Stimulated activated CD8-positive, alpha-beta memory T cell treated with anti-CD3 and anti-CD28 coated beads, Interleukin-7, amount 100 ng/mL, for 48 hours (primary cell): Measurements from ENCODE around the gene GPC1.
"Not testable (repeated sequence)": the region's sequence is repeated elsewhere in the genome, so short reads cannot be mapped to it uniquely, and the experiment has no call there.

ENCODE experiments used
- DNase-seq, 2 donors: peaks; one replicate each; pipeline ENCODE4 v3.0.0-alpha.2; 2020; ENCODE audit warnings: low read depth in 1 of 2; ENCODE audit errors: extremely low read depth in 1 of 2

The GPC1 gene, protein sequence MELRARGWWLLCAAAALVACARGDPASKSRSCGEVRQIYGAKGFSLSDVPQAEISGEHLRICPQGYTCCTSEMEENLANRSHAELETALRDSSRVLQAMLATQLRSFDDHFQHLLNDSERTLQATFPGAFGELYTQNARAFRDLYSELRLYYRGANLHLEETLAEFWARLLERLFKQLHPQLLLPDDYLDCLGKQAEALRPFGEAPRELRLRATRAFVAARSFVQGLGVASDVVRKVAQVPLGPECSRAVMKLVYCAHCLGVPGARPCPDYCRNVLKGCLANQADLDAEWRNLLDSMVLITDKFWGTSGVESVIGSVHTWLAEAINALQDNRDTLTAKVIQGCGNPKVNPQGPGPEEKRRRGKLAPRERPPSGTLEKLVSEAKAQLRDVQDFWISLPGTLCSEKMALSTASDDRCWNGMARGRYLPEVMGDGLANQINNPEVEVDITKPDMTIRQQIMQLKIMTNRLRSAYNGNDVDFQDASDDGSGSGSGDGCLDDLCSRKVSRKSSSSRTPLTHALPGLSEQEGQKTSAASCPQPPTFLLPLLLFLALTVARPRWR

DNA sequence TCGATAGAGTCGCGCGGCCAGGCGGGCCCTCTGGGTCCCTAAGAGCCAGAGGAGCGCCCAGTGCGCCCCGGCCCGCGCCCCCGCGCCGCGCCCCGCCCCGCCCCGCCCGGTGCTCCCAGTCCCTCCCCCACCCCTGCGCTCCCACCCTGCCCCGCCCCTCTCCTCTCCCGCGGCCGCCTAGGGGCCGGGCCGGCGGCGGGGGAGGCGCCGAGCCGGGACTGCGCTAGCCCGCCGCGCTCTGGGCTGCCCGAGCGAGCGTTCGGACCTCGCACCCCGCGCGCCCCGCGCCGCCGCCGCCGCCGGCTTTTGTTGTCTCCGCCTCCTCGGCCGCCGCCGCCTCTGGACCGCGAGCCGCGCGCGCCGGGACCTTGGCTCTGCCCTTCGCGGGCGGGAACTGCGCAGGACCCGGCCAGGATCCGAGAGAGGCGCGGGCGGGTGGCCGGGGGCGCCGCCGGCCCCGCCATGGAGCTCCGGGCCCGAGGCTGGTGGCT is at the start of gene GPC1:
TSS of gene GPC1 (plus strand) at position 207 of the 491 bp plus-strand sequence. CDS start at position 463, 256 bp downstream.
- peak; percentile 16 to 37 for DNase-seq

GRCh38 chr2:240386326-240386725 is 49.1 kb upstream of the GPC1 start:
- DNase-seq, result no peak

GRCh38 chr2:240386743-240387142 is 48.7 kb upstream of the GPC1 start:
- not testable (repeated sequence) for DNase-seq

DNA sequence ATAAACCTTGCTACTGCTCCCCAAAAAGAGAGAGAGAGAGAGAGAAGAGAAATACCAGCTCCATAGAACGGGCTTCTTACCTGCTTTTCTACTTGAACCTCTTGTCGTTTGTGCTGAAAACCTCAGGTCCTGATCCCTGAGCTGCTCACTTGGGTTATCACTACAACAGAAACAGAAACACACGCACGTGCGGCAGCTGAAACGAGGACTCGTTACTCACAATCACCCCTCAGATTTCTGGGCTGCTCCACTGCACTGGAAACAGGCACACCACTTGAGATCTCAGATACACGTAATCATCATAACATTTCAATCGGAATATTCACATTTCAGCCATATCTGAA is 48.2 kb upstream of the GPC1 start:
- DNase-seq, result no peak

- no peak for DNase-seq
Observed at GRCh38 chr2:240387669-240388358, 47.6 kb upstream of the GPC1 start.

DNA sequence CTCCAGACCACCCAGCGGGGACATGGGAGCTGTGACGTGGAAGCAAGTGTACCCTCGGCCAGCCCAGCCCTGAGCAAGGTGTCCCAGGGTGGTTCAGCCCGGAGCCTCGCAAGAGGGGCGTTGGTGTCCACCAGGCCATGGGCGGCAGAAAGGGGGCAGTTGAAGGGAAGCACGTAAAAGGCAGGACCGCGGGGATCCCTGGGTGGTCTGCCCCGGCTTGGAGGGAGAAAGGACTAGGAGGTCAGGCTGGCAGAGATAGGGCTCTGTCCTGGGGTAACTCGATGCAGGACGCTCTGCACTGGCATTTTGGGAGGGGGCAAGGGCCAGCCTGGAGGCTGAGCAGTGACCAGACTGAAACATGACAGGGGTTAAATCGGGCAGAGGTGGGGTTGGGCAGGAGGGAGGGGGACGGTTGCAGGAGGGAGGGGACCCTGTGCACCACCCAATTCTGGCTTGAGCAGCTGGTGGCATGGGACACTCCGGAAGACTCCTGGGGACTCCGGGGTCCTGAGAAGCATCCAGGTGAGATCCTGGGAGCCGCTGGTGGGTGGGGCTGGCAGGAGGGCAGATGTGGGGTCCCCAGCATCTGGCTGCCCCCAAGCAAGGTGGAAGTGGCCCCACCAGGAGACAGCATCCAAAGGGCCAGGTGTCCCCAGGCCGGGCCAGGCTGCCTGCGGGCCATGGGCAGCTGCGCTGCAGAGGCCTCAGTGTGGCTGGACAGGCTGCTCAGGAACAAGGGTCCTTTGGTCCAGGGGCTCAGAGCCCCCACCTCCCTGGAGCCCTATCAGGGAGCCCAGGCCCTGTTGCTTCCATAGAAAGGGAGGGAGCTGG is 46.8 kb upstream of the GPC1 start:
- no peak for DNase-seq

GRCh38 chr2:240389302-240389805 is 46.1 kb upstream of the GPC1 start:
- no peak for DNase-seq

DNA sequence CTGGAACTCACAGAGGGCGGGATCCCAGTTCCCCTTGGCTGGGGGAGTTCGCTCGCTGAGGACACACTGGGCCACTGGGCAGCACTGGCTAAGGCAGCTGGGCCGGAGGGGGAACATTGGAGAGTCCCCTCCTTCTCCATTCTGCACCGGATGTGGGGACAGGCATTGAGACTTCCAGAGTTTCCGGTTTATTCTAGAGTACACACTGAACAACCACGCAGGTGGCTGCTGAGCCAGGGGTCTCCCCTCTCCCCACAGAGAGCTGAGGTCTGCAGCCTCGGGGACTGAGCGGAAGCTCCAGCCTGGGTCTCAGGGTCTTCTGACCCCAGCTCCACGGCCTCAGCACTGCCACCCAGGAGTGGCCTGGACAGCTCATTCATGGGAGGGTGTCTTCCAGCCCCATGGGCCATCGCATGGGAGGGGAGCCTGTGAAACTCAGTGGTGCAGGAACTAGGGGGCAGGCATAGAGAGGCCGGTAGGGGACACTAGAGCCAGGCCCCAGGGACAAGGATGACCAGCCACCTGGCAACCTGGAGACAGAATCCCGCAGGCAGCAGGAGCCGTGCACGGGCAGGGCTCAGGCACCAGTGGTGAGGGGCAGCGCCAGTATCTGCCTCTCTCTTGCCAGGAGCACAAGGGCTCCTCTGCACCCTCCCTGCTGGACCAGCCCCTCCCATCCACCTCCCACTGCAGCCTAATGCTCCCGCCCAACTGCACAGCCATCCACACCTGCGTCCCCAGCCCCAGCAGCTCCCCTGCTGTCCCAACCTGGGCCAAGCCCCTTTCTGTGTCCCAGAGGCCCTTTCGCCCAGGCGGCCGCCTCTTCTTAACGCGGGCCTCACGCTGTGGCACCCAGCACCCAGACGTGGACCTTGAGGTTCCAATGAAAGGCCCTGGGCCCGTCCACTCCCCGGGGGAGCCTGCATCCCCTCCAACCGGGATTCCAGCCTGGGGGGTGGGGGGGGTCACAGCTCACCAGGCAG is 45.1 kb upstream of the GPC1 start:
- DNase-seq, result no peak

DNA sequence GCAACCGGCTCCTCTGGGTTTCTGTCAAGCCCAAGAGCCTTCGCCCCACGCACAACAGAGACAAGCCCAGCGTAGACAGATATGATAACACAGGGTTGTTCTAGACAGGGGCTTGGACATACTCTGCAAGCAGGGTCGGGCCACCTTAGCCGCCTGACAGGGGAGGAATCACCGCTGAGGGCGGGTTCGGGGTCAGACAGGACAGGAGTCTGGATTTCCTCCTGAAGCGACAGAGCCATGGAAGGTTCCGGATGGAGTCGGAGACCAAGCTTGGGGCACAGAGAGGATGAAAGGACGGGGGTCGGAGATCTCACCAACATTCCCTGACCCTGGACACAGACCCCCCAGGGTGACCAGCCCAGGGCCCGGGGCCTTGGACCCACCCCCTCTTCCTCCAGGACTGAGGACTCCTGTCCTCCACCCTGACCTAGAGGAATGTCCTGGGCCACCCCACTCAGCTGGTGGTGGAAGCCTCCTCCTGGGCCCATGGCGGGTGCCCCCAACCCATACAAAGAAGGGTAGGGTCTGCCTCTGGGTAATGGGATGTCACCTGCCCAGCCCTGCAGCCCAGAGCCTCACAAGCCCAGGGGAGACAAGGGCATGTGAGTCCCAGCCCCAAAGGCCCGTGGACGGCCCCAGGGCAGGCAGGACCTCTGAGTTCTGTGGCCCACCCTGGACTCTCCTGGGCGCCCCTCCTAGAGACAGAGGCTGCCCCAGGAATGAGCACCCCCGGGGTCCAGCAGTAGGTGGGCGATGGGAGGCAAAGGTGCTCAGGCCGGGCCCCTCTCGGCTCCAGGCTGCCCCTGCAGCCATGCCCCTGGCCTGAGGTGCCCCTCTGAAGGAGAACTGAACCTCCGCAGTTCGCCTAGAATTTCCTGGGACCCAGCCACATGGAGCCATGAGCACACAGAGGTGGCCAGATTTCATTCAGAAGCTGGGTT is 44.1 kb upstream of the GPC1 start:
- DNase-seq, result no peak

DNA sequence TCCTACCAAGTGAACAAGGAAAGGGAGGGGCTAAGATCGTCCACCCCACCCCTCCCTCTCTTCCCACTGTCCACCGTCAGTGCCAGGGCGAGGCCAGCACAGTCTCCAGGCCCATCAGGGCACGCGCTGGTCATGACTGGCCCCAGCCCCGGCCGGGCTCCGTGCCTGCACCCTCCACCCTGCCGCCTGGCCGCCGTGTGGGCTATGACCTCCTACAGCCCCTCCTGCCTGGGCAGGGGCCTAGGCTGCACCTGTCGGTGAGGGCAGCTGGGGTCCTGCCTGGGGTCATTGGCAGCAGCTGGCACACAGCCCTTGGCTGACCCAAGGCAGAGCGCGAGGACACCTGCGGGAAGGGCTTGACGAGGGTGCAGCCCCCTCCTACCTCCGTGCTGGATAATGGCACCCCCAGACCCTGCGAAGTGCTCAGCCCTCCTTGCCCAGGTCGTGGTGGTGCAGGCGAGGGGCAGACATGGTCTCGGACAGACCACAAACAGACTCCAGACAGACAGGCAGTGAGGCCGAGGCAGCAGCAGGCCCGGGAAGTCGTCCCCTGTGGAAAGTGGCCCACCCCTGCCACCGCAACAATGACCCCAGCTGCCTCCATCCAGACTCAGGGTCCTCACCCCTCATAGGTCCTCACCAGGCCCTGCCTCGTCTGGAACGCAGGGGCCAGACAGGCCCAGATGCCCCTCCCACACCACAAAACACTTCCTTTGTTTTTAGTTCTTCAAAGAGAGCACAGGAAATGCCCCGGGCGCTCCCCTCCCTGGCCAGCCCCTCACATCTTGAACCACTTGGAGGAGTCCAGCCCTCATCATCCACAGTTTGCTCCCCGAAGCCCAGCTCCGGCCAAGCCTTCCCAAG is 43.1 kb upstream of the GPC1 start:
- no peak for DNase-seq

DNA sequence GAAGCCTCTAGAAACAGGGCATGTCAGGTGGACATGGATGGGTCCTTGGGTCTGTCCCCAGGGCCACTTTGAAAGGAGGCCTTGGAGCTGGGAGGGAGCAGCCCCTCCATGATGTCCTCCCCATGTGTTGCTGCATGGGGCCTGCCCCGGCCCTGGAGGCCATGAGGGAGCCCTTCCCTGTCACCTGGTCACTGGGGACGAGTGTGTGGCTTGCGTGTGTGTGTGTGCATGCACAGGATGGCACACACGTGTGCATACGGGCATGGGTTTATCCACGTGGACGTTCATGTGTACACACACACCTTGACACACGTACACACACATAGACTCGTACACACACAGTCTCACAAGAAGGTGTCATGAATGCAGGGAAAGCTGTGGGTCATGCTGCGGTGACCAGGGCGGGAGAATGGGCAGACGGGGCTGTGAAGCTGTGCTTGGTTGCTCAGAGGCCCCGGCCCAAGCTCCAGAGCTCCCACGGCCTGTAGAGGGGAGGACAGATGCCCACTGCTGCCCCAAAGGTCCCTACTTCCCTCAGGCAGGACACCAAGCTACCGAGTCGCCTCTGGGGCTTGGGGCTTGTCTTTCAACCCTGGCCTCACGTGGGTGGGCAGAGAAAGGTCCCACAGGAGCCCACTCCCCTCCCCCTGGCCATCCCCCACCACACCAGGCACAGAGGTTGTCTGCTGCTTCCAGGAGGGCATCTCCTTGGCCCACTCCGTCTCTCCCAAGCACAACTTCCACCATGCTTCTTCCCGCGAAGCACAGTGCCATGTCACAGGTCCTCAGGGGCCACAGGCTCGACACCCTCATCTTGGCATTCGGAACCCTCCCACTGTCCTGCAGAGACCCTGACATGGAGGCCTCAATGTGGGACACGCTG is 42.3 kb upstream of the GPC1 start:
- no peak for DNase-seq

DNA sequence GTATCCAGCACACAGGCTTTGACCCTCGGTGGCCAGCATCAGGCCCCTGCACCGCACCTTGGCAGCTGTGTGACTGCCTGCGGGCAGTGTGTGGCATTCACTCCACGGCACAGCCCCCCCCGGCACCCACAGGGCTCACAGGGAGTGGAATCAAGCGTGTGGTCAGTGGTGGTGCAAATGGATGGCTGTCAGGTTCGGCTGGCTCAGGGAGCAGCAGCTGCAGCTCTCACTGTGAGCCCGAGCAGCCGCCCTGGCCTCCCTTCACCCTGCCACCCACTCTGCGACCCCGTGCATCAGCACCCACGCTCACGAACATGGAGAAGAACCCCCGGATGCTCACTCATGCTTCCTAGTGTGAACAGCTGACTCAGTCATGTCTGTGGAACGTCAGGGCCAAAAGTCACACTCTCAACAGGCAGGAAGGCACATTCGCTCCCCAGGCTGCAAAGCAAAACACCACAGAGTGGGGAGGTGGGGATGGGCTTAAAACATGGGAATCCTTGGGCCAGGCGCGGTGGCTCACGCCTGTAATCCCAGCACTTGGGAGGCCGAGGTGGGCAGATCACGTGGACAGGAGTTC is 41.5 kb upstream of the GPC1 start:
- no peak for DNase-seq

DNA sequence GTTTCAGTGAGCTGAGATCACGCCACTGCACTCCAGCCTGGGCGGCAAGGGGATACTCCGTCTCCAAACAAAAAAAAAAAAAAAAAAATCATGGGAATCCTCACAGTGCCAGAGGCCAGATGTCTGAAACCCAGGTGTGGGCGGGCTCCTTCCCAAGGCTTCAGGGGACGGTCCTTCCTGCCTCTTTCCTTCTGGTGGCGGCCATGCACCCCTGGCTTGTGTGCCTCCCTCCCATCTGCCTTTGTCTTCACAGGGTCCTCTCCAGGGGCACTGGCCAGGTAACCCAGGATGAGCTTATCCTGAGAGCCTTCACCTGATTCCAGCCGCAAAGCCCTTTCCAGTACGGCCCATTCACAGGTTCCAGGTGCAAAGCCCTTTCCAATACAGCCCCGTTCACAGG is 40.9 kb upstream of the GPC1 start:
- DNase-seq, result no peak

- DNase-seq, result no peak
Observed at GRCh38 chr2:240395448-240395847, 40.0 kb upstream of the GPC1 start.

- no peak for DNase-seq
Observed at GRCh38 chr2:240395896-240396622, 39.4 kb upstream of the GPC1 start.
